Stimulated activated CD4-positive, alpha-beta T cell treated with anti-CD3 and anti-CD28 coated beads, TNF-alpha, amount 100 ng/mL, for 1 hour (primary cell): ENCODE measurements around the gene OR10D3.
"Not testable (repeated sequence)": the region's sequence is repeated elsewhere in the genome, so short reads cannot be mapped to it uniquely, and the experiment has no call there.

ENCODE experiments used
- DNase-seq, 3 donors: peaks; one replicate each; pipeline ENCODE4 v3.0.0-alpha.2; 2020; ENCODE audit warnings: low read depth in 3 of 3, low spot score in 1 of 3

OR10D3 gene

GRCh38 chr11:124183068-124183467 is at the start of gene OR10D3:
Gene OR10D3 (plus strand): TSS chr11:124183345. CDS start chr11:124185270, 1,925 bp downstream.
- no peak for DNase-seq

GRCh38 chr11:124143034-124143433 is 40.1 kb upstream of the OR10D3 start:
- no peak for DNase-seq

GRCh38 chr11:124147951-124148350 is 35.2 kb upstream of the OR10D3 start:
- DNase-seq, result no peak

GRCh38 chr11:124150684-124151083 is 32.5 kb upstream of the OR10D3 start:
- DNase-seq, result no peak

GRCh38 chr11:124152770-124153407 is 30.3 kb upstream of the OR10D3 start:
- no peak for DNase-seq

- DNase-seq, result no peak
These were observed 29.3 kb upstream of the OR10D3 start for GRCh38 chr11:124153821-124154220.

GRCh38 chr11:124159481-124159880 is 23.7 kb upstream of the OR10D3 start:
- DNase-seq, result no peak

GRCh38 chr11:124160986-124161385 is 22.2 kb upstream of the OR10D3 start:
- DNase-seq, result no peak

GRCh38 chr11:124167826-124168231 is 15.3 kb upstream of the OR10D3 start:
- no peak for DNase-seq

- DNase-seq, result no peak
These were observed 14.3 kb upstream of the OR10D3 start for GRCh38 chr11:124168796-124169195.

GRCh38 chr11:124170315-124170714 is 12.8 kb upstream of the OR10D3 start:
- not testable (repeated sequence) for DNase-seq

GRCh38 chr11:124170801-124171586 is 12.2 kb upstream of the OR10D3 start:
- DNase-seq, result no peak

GRCh38 chr11:124172101-124172500 is 11.0 kb upstream of the OR10D3 start:
- DNase-seq, result no peak

- DNase-seq, result no peak
These were observed 10.5 kb upstream of the OR10D3 start for GRCh38 chr11:124172599-124172998.

- DNase-seq, result no peak
These were observed 9.1 kb upstream of the OR10D3 start for GRCh38 chr11:124174001-124174583.

- DNase-seq, result no peak
These were observed 6.0 kb upstream of the OR10D3 start for GRCh38 chr11:124176925-124177715.

- DNase-seq, result no peak
These were observed 3.8 kb upstream of the OR10D3 start for GRCh38 chr11:124179310-124179709.

GRCh38 chr11:124190298-124191139 is 7.4 kb downstream of the OR10D3 start:
- no peak for DNase-seq

GRCh38 chr11:124193221-124194010 is 10.3 kb downstream of the OR10D3 start:
- no peak for DNase-seq
